Naive thymus-derived CD4-positive, alpha-beta T cell (primary cell): ENCODE measurements around the gene ADCY7. TPM values are rescaled to one million over a fixed set of nuclear protein-coding genes. Genes with fewer than 3 reads are reported as not detected.

Experiments used
- ATAC-seq: fragments of 150-1000 bp; cut with Tn5 transposase; 2 replicates; pipeline ENCODE4 v1.10.0; 2021; ENCODE audit warnings: mild to moderate bottlenecking, moderate library complexity
- CTCF ChIA-PET: fragments of 350-600 bp; sonication (Branson Sonifier 250); formaldehyde crosslinking; loops from one replicate; lab custom pipeline; 2021; ENCODE audit warnings: antibody characterized with exemption; lab: Charles Lee
- POLR2A ChIA-PET: fragments of 350-600 bp; sonication (Branson Sonifier 250); formaldehyde crosslinking; loops from one replicate; lab custom pipeline; 2021; ENCODE audit warnings: antibody characterized with exemption, inconsistent platforms; lab: Charles Lee
- DNase-seq, 9 donors: peaks; one replicate each; pipeline versions ENCODE4 v3.0.0 to v3.0.0-alpha.2; 2020 to 2022; ENCODE audit warnings: mixed read lengths in 1 of 9
- H3K27ac ChIP-seq: one replicate; pipeline ENCODE4 v1.7.0; 2013; ENCODE audit warnings: mild to moderate bottlenecking, low read depth, low read length, moderate library complexity
- H3K27me3 ChIP-seq, 2 donors: one replicate each; pipeline ENCODE4 v1.7.0; 2013; ENCODE audit warnings: low read length in 2 of 2, mild to moderate bottlenecking in 2 of 2, moderate library complexity in 2 of 2; ENCODE audit not compliant: control insufficient read depth in 2 of 2, insufficient read depth in 2 of 2
- H3K36me3 ChIP-seq, 3 experiments: 1 replicate in 2 of 3; 2 replicates in 1 of 3; pipeline ENCODE4 v1.7.0; 2013; ENCODE audit warnings: low read length in 3 of 3, mild to moderate bottlenecking in 3 of 3, moderate library complexity in 1 of 3; ENCODE audit not compliant: insufficient read depth in 3 of 3, control insufficient read depth in 2 of 3
- H3K4me1 ChIP-seq, 2 donors: one replicate each; pipeline ENCODE4 v1.7.0; 2013; ENCODE audit warnings: low read length in 2 of 2, mild to moderate bottlenecking in 2 of 2, moderate library complexity in 1 of 2; ENCODE audit not compliant: control insufficient read depth in 2 of 2, insufficient read depth in 2 of 2
- H3K4me3 ChIP-seq: 2 replicates; pipeline ENCODE4 v1.7.0; 2013; ENCODE audit warnings: mild to moderate bottlenecking, low read length
- H3K9me3 ChIP-seq, 3 experiments: 1 replicate in 2 of 3; 2 replicates in 1 of 3; pipeline ENCODE4 v1.7.0; 2013; ENCODE audit warnings: low read length in 3 of 3; ENCODE audit not compliant: control insufficient read depth in 2 of 3
- H3K27ac Mint-ChIP-seq, 9 donors: one replicate each; pipeline ENCODE4 v1.8.0; 2020 to 2022; ENCODE audit warnings: mixed read lengths in 9 of 9, mild to moderate bottlenecking in 8 of 9, moderate library complexity in 5 of 9, inconsistent platforms in 2 of 9
- H3K27me3 Mint-ChIP-seq, 5 donors: one replicate each; pipeline ENCODE4 v1.8.0; 2021 to 2022; ENCODE audit warnings: mixed read lengths in 5 of 5, mild to moderate bottlenecking in 1 of 5
- H3K36me3 Mint-ChIP-seq, 5 donors: one replicate each; pipeline ENCODE4 v1.8.0; 2020 to 2022; ENCODE audit warnings: mixed read lengths in 5 of 5, mild to moderate bottlenecking in 3 of 5, inconsistent platforms in 1 of 5
- H3K4me1 Mint-ChIP-seq, 7 donors: one replicate each; pipeline ENCODE4 v1.8.0; 2020 to 2022; ENCODE audit warnings: mixed read lengths in 7 of 7, mild to moderate bottlenecking in 3 of 7, inconsistent platforms in 1 of 7
- H3K4me3 Mint-ChIP-seq, 10 donors: one replicate each; pipeline ENCODE4 v1.8.0; 2020 to 2022; ENCODE audit warnings: mild to moderate bottlenecking in 10 of 10, mixed read lengths in 10 of 10, moderate library complexity in 6 of 10, inconsistent platforms in 2 of 10
- H3K9me3 Mint-ChIP-seq, 11 donors: one replicate each; pipeline ENCODE4 v1.8.0; 2020 to 2022; ENCODE audit warnings: mixed read lengths in 11 of 11, mild to moderate bottlenecking in 4 of 11, inconsistent platforms in 1 of 11, moderate library complexity in 1 of 11
- intact Hi-C, 2 donors: fragments of 100-400 bp; cut with micrococcal nuclease; formaldehyde crosslinking; loops; one replicate each; pipeline ENCODE4 v1.15.1; 2023
- polyA plus RNA-seq, 2 donors: library from polyadenylated mRNA; unstranded; fragments of 300-500 nt; fragmentation: Illumina TruSeq; gene quantifications; one replicate each; pipeline ENCODE4 v1.2.3, GENCODE V29; 2021
- total RNA-seq, 6 experiments: library from RNA in 5 of 6; stranded (reverse) in 5 of 6; gene quantifications; 1 replicate in 5 of 6; 2 replicates in 1 of 6; pipeline ENCODE4 v1.2.3 and lab custom pipeline; 2021 to 2026

ADCY7 gene
- total and polyA plus RNA-seq, 7 experiments from 2014 or later, result 62.6 to 326 (median 207) TPM

GRCh38 chr16:50359626-50360025, 93.3 kb downstream of the ADCY7 start:
- peak overlapping the region in 3 of 10 donors; percentile 5 to 27 (median 8) for H3K4me3 Mint-ChIP-seq
- ChIA-PET POLR2A (interaction anchor here (1.4 kb wide), 1 partner anchor 33 kb away, joined by 6 read pairs; no protein-coding TSS in a partner anchor), CTCF (interaction anchor here (0.7 to 3.2 kb wide), 7 partner anchors 10 to 318 kb away, joined by 3 to 20 read pairs (median 4); no protein-coding TSS in a partner anchor)
- Histone ChIP-seq H3K27me3 (no peaks in the 10 kb centered on the region), H3K9me3 (no peaks in the 10 kb centered on the region), H3K36me3 (peaks cover 0 to 51% (median 5%) of the 10 kb centered on the region in 3 experiments), H3K27ac (peak overlapping the region; percentile 29), H3K4me1 (peaks cover 4 to 6% of the 10 kb centered on the region in 2 donors), H3K4me3 (no peak overlapping the region)
- no peaks in the 10 kb centered on the region for H3K9me3 Mint-ChIP-seq
- ATAC-seq (no peak), DNase-seq (no peak)
- intact Hi-C loops, result no loop called here
- peak overlapping the region in 8 of 9 donors; percentile 4 to 93 (median 56) for H3K27ac Mint-ChIP-seq
- H3K27me3 Mint-ChIP-seq, result no peaks in the 10 kb centered on the region
- H3K4me1 Mint-ChIP-seq, result peaks cover 23 to 84% (median 62%) of the 10 kb centered on the region in 7 donors
- peaks cover 6 to 21% (median 14%) of the 10 kb centered on the region in 5 donors for H3K36me3 Mint-ChIP-seq

GRCh38 chr16:50360033-50360778, 93.9 kb downstream of the ADCY7 start:
- H3K27ac Mint-ChIP-seq, result peak overlapping the region in 8 of 9 donors; percentile 47 to 93 (median 72)
- peaks cover 6 to 9% of the 10 kb centered on the region in 2 donors for H3K4me1 ChIP-seq
- ATAC-seq, result no peak

GRCh38 chr16:50360779-50361178, 94.4 kb downstream of the ADCY7 start:
- DNase-seq (no peak), ATAC-seq (no peak)
- H3K36me3 Mint-ChIP-seq, result peaks cover 9 to 26% (median 14%) of the 10 kb centered on the region in 5 donors
- ChIA-PET CTCF (interaction anchor here (0.6 to 3.2 kb wide), 11 partner anchors 9 to 915 kb away, joined by 3 to 20 read pairs (median 3); no protein-coding TSS in a partner anchor), POLR2A (interaction anchor here (0.8 to 1.5 kb wide), 4 partner anchors 8 to 383 kb away, joined by 3 to 5 read pairs (median 4); partner anchors contain the start of gene BRD7)
- no peaks in the 10 kb centered on the region for H3K27me3 Mint-ChIP-seq
- Histone ChIP-seq H3K36me3 (peaks cover 0 to 51% (median 5%) of the 10 kb centered on the region in 3 experiments), H3K9me3 (no peaks in the 10 kb centered on the region), H3K27ac (no peak overlapping the region), H3K4me1 (peaks cover 6 to 14% of the 10 kb centered on the region in 2 donors), H3K4me3 (no peak overlapping the region), H3K27me3 (no peaks in the 10 kb centered on the region)
- intact Hi-C loops, result no loop called here
- H3K4me3 Mint-ChIP-seq, result no peak overlapping the region
- no peaks in the 10 kb centered on the region for H3K9me3 Mint-ChIP-seq
- H3K4me1 Mint-ChIP-seq, result peaks cover 29 to 84% (median 64%) of the 10 kb centered on the region in 7 donors
- peak overlapping the region in 8 of 9 donors; percentile 47 to 93 (median 69) for H3K27ac Mint-ChIP-seq

More at GRCh38 chr16:50360033-50360778, 93.9 kb downstream of the ADCY7 start:
- peaks cover 0 to 51% (median 5%) of the 10 kb centered on the region in 3 experiments for H3K36me3 ChIP-seq
- peaks cover 23 to 84% (median 62%) of the 10 kb centered on the region in 7 donors for H3K4me1 Mint-ChIP-seq
- no peaks in the 10 kb centered on the region for H3K9me3 ChIP-seq
- no peaks in the 10 kb centered on the region for H3K9me3 Mint-ChIP-seq
- no peaks in the 10 kb centered on the region for H3K27me3 Mint-ChIP-seq
- intact Hi-C loops, result no loop called here
- H3K27ac ChIP-seq, result peak overlapping the region; percentile 29
- peak overlapping the region in 2 of 10 donors; percentile 5 to 8 for H3K4me3 Mint-ChIP-seq
- peaks cover 8 to 22% (median 14%) of the 10 kb centered on the region in 5 donors for H3K36me3 Mint-ChIP-seq
- no peak overlapping the region for H3K4me3 ChIP-seq
- H3K27me3 ChIP-seq, result no peaks in the 10 kb centered on the region
- ChIA-PET CTCF (interaction anchor here (0.6 to 3.2 kb wide), 9 partner anchors 10 to 914 kb away, joined by 3 to 20 read pairs (median 3); no protein-coding TSS in a partner anchor), POLR2A (interaction anchor here (0.8 to 1.4 kb wide), 4 partner anchors 9 to 384 kb away, joined by 3 to 6 read pairs (median 4); partner anchors contain the start of gene BRD7)
- DNase-seq, result no peak

GRCh38 chr16:50363656-50364055, 97.3 kb downstream of the ADCY7 start:
- H3K27ac Mint-ChIP-seq, result peak overlapping the region in 3 of 9 donors; percentile 43 to 84 (median 67)
- Histone ChIP-seq H3K27me3 (no peaks in the 10 kb centered on the region), H3K4me1 (peaks cover 22 to 37% of the 10 kb centered on the region in 2 donors), H3K4me3 (no peak overlapping the region), H3K27ac (no peak overlapping the region), H3K36me3 (peaks cover 0 to 44% (median 5%) of the 10 kb centered on the region in 3 experiments), H3K9me3 (no peaks in the 10 kb centered on the region)
- H3K4me1 Mint-ChIP-seq, result peaks cover 46 to 91% (median 81%) of the 10 kb centered on the region in 7 donors
- peak overlapping the region in 1 of 10 donors; percentile 14 for H3K4me3 Mint-ChIP-seq
- intact Hi-C loops, result no loop called here
- H3K36me3 Mint-ChIP-seq, result peaks cover 14 to 30% (median 17%) of the 10 kb centered on the region in 5 donors
- no peak for ATAC-seq
- POLR2A ChIA-PET, result interaction anchor here (0.6 kb wide), 1 partner anchor 117 kb away, joined by 4 read pairs; no protein-coding TSS in a partner anchor
- no peaks in the 10 kb centered on the region for H3K27me3 Mint-ChIP-seq
- CTCF ChIA-PET, result interaction anchor here (1.0 to 1.1 kb wide), 2 partner anchors 8 to 281 kb away, joined by 4 to 7 read pairs; no protein-coding TSS in a partner anchor
- no peaks in the 10 kb centered on the region for H3K9me3 Mint-ChIP-seq
- no peak for DNase-seq

- no peak overlapping the region for H3K4me3 ChIP-seq
- no peaks in the 10 kb centered on the region for H3K9me3 ChIP-seq
- ChIA-PET CTCF (interaction anchor here (1.0 to 1.4 kb wide), 2 partner anchors 12 to 440 kb away, joined by 3 read pairs; no protein-coding TSS in a partner anchor), POLR2A (interaction anchor here (1.3 to 1.5 kb wide), 2 partner anchors 8 to 298 kb away, joined by 3 to 5 read pairs; no protein-coding TSS in a partner anchor)
- DNase-seq (no peak), ATAC-seq (no peak)
- peaks cover 27 to 39% of the 10 kb centered on the region in 2 donors for H3K4me1 ChIP-seq
- intact Hi-C loops, result loop anchor here (5.0 kb wide), 4 partner anchors 39 to 299 kb away; partner anchors contain the start of genes ADCY7 (in 1 of the 2) and HEATR3 (in 1 of the 2)
- H3K27me3 Mint-ChIP-seq, result no peaks in the 10 kb centered on the region
- H3K27ac Mint-ChIP-seq, result peak overlapping the region; percentile 2 to 84 (median 13)
- peaks cover 42 to 81% (median 75%) of the 10 kb centered on the region in 7 donors for H3K4me1 Mint-ChIP-seq
- peaks cover 6 to 30% (median 17%) of the 10 kb centered on the region in 5 donors for H3K36me3 Mint-ChIP-seq
- H3K36me3 ChIP-seq, result peaks cover 0 to 30% (median 5%) of the 10 kb centered on the region in 3 experiments
- peak overlapping the region; percentile 2 to 98 (median 54) for H3K4me3 Mint-ChIP-seq
- H3K9me3 Mint-ChIP-seq, result no peaks in the 10 kb centered on the region
- no peaks in the 10 kb centered on the region for H3K27me3 ChIP-seq
- peak overlapping the region; percentile 14 for H3K27ac ChIP-seq
Measured at GRCh38 chr16:50365791-50366575, 99.6 kb downstream of the ADCY7 start.
